HG03039 (cell line): ENCODE results near the gene CPEB1.

Experiments
- ATAC-seq: cut with Tn5 transposase; IDR thresholded peaks from one replicate; pipeline ENCODE4 v1.9.1; 2021; ENCODE audit warnings: mild to moderate bottlenecking, moderate library complexity; ENCODE audit not compliant: unreplicated experiment

The CPEB1 gene

GRCh38 chr15:82595766-82596165, 51.4 kb downstream of the CPEB1 start:
- ATAC-seq = no peak

DNA sequence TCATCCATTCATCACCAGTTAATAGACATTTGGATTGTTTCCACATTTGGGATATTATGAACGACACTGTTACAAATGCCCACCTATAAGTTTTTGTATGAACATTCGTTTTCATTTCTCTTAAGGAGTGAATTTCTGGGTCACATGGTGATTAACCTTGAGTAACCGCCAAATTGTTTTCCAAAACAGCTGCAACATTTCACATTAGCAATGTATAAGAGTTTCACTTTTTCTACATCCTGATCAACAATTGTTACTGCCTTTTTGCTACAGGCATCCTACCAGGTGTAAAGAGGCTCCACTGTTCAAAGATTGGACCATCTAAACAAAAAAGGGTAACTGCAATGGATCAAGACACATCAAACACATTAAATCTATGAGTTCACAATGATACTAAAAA, 52.0 kb downstream of the CPEB1 start:
- ATAC-seq = no peak

GRCh38 chr15:82587805-82588204, 59.4 kb downstream of the CPEB1 start:
- ATAC-seq = no peak

DNA sequence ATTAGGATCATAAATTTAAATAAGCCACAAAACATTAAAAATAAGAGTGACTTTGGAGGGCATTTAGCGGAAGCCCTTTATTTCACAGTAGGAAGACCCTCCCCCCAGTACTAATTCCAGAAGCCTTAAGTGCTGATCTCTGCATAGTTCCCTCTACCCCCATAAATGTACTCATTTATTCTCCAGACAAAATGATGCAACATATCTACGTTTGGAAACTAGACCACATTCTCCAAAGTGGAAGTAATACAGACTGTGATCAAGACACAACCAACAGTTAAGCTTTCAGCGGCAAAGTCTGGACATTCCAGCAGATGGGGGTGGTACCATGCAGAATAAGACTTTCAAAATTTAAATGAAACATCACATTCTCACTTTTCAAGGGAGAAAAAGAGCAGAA, 62.1 kb downstream of the CPEB1 start:
- no peak for ATAC-seq

DNA sequence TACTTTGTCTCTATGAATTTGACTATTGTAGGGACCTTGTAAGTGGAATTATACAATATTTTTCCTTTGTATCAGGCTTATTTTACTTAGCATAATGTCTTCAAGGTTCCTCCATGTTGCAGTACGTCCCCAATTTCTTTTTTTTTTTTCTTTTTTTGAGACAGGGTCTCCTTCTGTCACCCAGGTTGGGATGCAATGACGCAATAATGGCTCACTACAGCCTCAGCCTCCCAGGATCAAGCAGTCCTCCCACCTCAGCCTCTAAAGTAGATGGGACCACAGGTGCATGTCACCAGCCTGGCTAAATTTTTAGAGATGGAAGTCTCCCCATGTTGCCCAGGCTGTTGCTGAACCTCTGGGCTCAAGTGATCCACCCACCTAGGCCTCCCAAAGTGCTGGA, 66.5 kb downstream of the CPEB1 start:
- no peak for ATAC-seq

- no peak for ATAC-seq
These were observed 71.8 kb downstream of the CPEB1 start for GRCh38 chr15:82575335-82575734.

- no peak for ATAC-seq
These were observed 74.2 kb downstream of the CPEB1 start for GRCh38 chr15:82572986-82573385.

GRCh38 chr15:82572311-82572710, 74.9 kb downstream of the CPEB1 start:
- no peak for ATAC-seq

GRCh38 chr15:82571722-82572222, 75.4 kb downstream of the CPEB1 start:
- no peak for ATAC-seq

DNA sequence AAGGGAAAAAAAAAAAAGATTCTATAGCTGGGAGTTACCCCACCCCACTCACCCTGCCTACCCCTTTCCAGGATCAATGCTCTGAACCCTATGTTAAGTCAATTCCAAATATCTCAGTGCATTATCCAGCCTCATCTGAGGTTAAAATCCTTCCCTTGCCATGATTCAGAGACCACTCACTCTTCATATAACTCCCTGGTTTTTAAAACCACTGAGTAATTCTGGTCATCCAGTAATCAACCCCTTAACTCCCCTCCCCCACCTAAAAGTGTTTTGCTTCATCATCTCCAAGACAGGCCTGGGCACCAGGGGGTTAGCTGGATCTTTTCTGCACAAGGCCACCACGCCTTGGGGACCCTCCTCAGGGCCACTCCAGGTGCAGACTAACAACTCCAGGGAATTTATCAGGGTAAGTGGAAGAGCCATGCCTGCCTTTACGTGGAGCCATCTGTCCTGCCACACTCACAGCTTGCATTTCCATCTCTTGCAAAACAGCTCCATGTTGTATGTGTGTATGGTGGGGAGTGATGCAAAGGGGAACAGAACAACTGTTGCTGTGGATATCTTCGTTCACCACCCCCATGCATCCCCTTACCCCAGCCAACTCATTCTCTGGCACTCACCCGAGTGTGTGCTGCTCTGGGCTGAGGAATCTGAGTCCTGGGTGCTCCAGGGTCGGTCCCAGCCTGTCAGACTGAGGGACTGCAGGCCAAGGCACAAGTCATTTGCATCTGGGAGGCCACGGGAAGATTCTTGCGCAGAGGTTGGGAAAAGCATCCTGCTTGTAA, 76.2 kb downstream of the CPEB1 start:
- no peak for ATAC-seq

GRCh38 chr15:82569834-82570233, 77.3 kb downstream of the CPEB1 start:
- ATAC-seq = no peak

DNA sequence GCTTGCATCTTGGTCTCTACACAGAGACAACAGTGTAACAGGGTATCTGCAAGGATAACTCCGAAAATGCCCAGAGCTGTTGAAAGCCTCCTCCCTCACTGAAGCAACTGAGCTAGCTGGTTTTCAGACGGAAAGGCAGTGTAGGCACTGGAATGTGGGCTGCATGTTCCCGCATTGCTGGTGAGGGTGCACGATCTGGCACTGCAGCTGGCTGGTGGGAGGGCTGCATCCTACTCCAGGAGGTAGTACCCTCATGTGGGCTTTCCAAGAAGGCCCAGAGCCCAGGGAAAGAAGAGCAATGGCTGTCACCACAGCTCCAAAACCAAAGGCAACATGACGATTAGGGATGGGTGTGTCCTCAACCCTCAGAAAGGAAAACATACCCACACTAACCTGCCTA, 78.2 kb downstream of the CPEB1 start:
- no peak for ATAC-seq

DNA sequence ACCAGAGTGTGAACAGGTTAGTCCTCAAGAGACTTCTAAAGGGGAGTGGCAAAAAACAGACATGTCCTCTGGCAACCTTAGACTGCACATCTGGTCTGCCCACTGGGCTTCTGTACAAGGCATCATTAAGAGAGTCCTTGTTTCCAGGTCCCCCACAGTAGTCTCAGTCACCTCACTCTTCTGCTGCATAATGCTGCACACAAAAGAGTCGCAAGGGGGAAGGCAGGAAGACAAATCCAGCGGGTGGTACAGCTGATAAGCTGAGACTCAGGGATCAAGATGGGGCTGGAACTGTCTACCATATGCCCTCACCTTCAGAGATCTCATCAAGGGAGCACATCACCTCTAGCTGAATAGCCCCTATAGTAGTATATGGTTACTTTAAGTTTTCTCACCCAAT, 79.5 kb downstream of the CPEB1 start:
- ATAC-seq = no peak

DNA sequence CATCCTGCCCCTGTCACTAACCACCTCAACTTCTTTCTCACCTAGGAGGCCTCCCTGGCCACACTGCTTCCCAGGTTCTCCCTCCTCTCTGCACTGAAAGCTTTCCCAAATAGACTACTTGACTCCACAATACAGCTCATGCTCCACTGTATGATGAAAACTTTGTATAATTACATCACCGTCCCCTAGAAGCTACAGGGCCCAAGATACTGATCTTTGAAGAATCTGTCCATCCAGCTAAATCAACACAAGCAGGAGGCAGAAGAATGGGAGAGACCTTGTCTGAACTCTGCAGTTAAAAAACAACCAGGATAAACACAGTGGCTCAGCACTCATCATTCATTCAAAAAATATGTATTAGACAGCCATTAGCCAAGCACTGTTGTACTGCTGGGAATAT, 80.5 kb downstream of the CPEB1 start:
- ATAC-seq = no peak

- no peak for ATAC-seq
These were observed 88.7 kb downstream of the CPEB1 start for GRCh38 chr15:82558502-82558901.

- no peak for ATAC-seq
These were observed 90.7 kb downstream of the CPEB1 start for GRCh38 chr15:82556315-82557035.

GRCh38 chr15:82554849-82555248, 92.3 kb downstream of the CPEB1 start:
- ATAC-seq = no peak

GRCh38 chr15:82554351-82554750, 92.8 kb downstream of the CPEB1 start:
- ATAC-seq = no peak

DNA sequence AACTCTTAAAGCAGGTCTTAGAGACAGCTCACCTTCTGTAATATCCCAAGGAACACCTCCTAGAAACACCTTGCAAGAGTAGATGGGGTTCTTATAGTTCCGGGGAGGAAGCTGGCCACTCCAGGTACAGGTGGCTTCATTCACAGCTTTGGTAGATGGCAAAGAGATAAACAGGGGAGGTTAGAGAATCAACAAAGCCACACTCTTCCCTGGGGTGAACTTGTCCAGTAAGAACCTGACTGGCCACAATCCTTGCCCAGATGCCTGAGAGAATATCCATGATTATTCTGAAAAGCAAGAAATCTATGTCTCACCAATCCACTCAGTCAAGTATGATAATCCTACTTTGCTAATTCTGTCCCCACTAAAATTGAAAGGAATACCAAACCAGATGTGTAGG, 93.3 kb downstream of the CPEB1 start:
- ATAC-seq = no peak

- no peak for ATAC-seq
These were observed 94.3 kb downstream of the CPEB1 start for GRCh38 chr15:82552861-82553260.

GRCh38 chr15:82551646-82552247, 95.4 kb downstream of the CPEB1 start:
- ATAC-seq = no peak

- no peak for ATAC-seq
These were observed 97.9 kb downstream of the CPEB1 start for GRCh38 chr15:82549199-82549665.
